22Rv1 (cell line): ENCODE measurements around the gene GLI1.

Source experiments
- CTCF ChIP-seq: fragments of 450-650 bp; IDR thresholded peaks from 2 replicates; pipeline ENCODE4 v1.5.1; 2017; ENCODE audit warnings: mild to moderate bottlenecking
- ZFX ChIP-seq: fragments of 450-650 bp; IDR thresholded peaks from 2 replicates; pipeline ENCODE4 v1.6.1; 2017; ENCODE audit warnings: antibody characterized with exemption, borderline replicate concordance

DNA sequence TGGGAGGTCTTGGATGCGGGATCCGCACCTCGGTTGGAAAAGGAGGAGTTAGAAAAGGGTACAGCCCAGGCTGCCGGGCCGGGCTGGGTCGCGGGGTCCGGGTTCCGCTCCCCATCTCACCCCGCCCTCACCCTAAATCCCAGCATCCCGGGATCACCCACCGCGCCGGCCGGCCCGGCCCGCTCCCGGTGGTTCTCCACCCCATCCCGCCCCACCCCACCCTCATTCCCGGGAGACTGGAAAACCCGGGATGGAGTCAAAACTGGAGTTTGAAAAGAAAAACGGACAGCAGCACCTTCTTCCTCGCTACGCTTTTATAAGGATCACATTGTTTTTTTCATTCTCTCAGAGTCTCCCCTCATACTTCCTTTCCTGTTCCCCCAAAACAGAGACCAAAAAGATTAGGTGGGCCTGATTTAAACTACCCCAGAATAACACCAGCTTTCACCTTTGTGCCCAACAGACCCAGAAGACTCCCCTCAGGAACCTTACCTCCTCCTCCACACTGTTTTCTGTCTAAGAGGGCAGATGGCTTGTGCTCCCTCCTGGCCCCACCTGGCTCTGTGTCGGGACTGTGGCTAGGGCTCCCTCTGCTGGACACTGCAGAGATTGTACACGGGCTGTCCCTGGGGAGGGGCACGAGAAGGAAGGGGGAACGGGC, 2.8 kb downstream of the GLI1 start:
- TF ChIP-seq CTCF: peak; percentile 100
- TF ChIP-seq ZFX: no peak
